Sigmoid colon (tissue), 4 donors: Measurements from ENCODE around the gene PTPN6.

ENCODE experiments used
- EP300 ChIP-seq, 4 donors: sonication (generic); formaldehyde crosslinking; IDR thresholded peaks; one replicate each; pipeline ENCODE4 v1.6.1; 2017; ENCODE audit warnings: antibody characterized with exemption in 4 of 4
- POLR2A ChIP-seq, 2 donors: fragments of 450-650 bp; IDR thresholded peaks; one replicate each; pipeline ENCODE4 v1.6.1; 2016; ENCODE audit warnings: antibody characterized with exemption in 2 of 2, mild to moderate bottlenecking in 2 of 2, moderate library complexity in 2 of 2
- POLR2AphosphoS5 ChIP-seq, 4 donors: sonication (generic); formaldehyde crosslinking; IDR thresholded peaks; one replicate each; pipeline ENCODE4 v1.6.1; 2017; ENCODE audit warnings: antibody characterized with exemption in 4 of 4
- TF ChIP-seq, protein P1 (sequence below), 4 experiments: fragments of 450-650 bp in 3 of 4; fragments of 200-600 bp in 1 of 4; IDR thresholded peaks; one replicate each; pipeline ENCODE4 v1.5.1; 2016 to 2019; ENCODE audit warnings: antibody characterized with exemption in 4 of 4, mild to moderate bottlenecking in 3 of 4, moderate library complexity in 2 of 4

GRCh38 chr12:6975297-6976032, 24.3 kb downstream of the PTPN6 start:
- TF ChIP-seq, protein P1, sequence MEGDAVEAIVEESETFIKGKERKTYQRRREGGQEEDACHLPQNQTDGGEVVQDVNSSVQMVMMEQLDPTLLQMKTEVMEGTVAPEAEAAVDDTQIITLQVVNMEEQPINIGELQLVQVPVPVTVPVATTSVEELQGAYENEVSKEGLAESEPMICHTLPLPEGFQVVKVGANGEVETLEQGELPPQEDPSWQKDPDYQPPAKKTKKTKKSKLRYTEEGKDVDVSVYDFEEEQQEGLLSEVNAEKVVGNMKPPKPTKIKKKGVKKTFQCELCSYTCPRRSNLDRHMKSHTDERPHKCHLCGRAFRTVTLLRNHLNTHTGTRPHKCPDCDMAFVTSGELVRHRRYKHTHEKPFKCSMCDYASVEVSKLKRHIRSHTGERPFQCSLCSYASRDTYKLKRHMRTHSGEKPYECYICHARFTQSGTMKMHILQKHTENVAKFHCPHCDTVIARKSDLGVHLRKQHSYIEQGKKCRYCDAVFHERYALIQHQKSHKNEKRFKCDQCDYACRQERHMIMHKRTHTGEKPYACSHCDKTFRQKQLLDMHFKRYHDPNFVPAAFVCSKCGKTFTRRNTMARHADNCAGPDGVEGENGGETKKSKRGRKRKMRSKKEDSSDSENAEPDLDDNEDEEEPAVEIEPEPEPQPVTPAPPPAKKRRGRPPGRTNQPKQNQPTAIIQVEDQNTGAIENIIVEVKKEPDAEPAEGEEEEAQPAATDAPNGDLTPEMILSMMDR (IDR thresholded peaks at IDR 0.05), result no peak
- no peak for TF ChIP-seq POLR2A (IDR thresholded peaks at IDR 0.05)
- no peak for TF ChIP-seq POLR2AphosphoS5 (IDR thresholded peaks at IDR 0.05)
- TF ChIP-seq EP300 (IDR thresholded peaks at IDR 0.05), result no peak
